ENCODE measurements around the gene HARBI1.
"Not testable (repeated sequence)": the region's sequence is repeated elsewhere in the genome, so short reads cannot be mapped to it uniquely, and the experiment has no call there.

The HARBI1 gene

DNA sequence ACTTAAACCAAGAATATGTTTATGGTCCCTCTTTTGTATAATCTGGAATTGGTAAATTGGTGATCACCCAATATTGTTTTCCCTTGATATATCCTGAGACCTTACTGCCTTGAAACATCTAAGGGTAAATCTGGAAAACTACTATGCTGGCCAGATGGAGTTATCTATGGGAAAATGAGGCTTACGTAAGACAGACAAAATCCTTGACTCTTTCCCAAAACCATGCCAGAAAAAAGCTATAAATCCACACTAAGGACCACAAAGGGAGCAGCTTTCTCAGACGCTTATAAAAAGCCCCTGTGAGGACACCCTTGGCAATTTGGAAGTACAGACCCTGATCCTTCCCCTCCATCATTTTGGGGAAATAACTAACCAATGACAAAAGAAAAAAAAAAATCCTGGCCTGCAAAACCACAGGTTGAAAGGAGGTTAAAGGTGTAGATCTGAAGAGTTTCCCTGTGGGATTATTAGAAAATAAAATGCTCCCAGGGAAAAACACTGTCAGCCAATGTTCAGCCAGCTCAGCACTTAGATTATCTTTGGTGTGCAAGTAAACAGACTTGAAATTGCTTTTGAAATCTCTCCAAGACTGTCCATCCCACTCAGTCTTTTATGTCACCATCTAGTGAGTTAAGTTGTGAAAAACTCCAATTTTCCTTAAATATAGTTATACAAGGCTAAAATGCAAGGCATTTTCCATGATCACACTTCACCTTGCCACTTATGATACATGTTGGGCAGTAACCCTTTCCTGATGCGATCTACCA is 16.6 kb downstream of the HARBI1 start:
- Mint-ChIP-seq H3K9me3 (no peaks in the 10 kb centered on the region), H3K27me3 (no peaks in the 10 kb centered on the region), H3K4me1 (no peaks in the 10 kb centered on the region), H3K27ac (ENCODE audit: low read depth) (no peak overlapping the region), H3K4me3 (no peak overlapping the region), H3K36me3 (ENCODE audit: insufficient read depth) (peaks cover 5% of the 10 kb centered on the region)
- ATAC-seq (replicated peaks; ENCODE audit: extremely low read depth, poor library complexity, severe bottlenecking): no peak
- no peak for DNase-seq (ENCODE audit: low spot score in 2 of 2)

- Mint-ChIP-seq H3K27me3 (no peaks in the 10 kb centered on the region), H3K36me3 (ENCODE audit: insufficient read depth) (peaks cover 5% of the 10 kb centered on the region), H3K27ac (ENCODE audit: low read depth) (no peak overlapping the region), H3K4me1 (no peaks in the 10 kb centered on the region), H3K4me3 (no peak overlapping the region), H3K9me3 (no peaks in the 10 kb centered on the region)
- DNase-seq (ENCODE audit: low spot score in 2 of 2): no peak
- ATAC-seq (replicated peaks; ENCODE audit: extremely low read depth, poor library complexity, severe bottlenecking): no peak
Observed at GRCh38 chr11:46599340-46600193, 17.5 kb downstream of the HARBI1 start.

GRCh38 chr11:46597609-46598219 is 19.3 kb downstream of the HARBI1 start:
- no peak for ATAC-seq (replicated peaks; ENCODE audit: extremely low read depth, poor library complexity, severe bottlenecking)
- Mint-ChIP-seq H3K9me3 (no peaks in the 10 kb centered on the region), H3K4me3 (no peak overlapping the region), H3K27me3 (no peaks in the 10 kb centered on the region), H3K4me1 (peaks cover 16% of the 10 kb centered on the region), H3K27ac (ENCODE audit: low read depth) (no peak overlapping the region), H3K36me3 (ENCODE audit: insufficient read depth) (peaks cover 11% of the 10 kb centered on the region)
- DNase-seq (ENCODE audit: low spot score in 2 of 2): no peak

DNA sequence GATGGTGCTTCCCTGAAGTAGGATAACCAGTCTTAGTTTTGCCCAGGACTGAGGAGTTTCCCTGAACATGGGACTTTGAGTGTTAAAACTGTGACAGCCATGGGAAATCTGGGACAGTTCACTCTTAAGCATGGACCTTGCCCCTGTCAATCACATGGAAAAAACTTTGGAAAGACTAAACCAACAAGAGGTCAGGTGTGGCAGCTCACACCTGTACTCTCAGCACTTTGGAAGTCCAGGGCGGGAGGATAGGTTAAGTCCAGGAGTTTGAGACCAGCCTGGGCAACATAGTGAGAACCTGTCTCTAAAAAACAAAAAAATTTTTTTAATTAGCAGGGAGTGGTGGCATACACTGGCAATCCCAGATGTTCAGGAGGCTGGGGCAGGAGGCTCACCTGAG is 19.9 kb downstream of the HARBI1 start:
- Mint-ChIP-seq H3K4me1 (peaks cover 22% of the 10 kb centered on the region), H3K36me3 (ENCODE audit: insufficient read depth) (peaks cover 9% of the 10 kb centered on the region), H3K9me3 (no peaks in the 10 kb centered on the region), H3K27me3 (no peaks in the 10 kb centered on the region), H3K4me3 (no peak overlapping the region), H3K27ac (ENCODE audit: low read depth) (no peak overlapping the region)
- DNase-seq (ENCODE audit: low spot score in 2 of 2) (no peak), ATAC-seq (replicated peaks; ENCODE audit: extremely low read depth, poor library complexity, severe bottlenecking) (no peak)

DNA sequence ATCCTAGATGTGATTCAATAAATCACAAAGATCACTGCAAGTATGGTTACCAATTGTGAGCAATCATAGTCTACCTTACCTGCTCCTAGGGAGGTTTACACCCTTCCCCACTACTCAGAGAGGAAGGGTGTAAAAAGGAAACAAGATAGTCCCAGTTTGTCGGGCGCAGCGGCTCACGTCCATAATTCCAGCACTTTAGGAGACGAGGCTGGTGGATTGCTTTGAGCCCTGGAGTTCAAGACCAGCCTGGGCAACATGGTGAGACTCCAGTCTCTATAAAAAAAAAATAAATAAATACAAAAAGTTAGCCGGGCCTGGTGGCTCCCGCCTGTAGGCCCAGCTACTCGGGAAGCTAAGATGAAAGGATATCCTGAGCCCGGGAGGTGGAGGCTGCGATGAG is 22.2 kb downstream of the HARBI1 start:
- Mint-ChIP-seq H3K27ac (ENCODE audit: low read depth) (no peak overlapping the region), H3K9me3 (no peaks in the 10 kb centered on the region), H3K4me3 (peak overlapping the region; percentile 90), H3K4me1 (peaks cover 40% of the 10 kb centered on the region), H3K27me3 (no peaks in the 10 kb centered on the region), H3K36me3 (ENCODE audit: insufficient read depth) (peaks cover 9% of the 10 kb centered on the region)
- ATAC-seq (replicated peaks; ENCODE audit: extremely low read depth, poor library complexity, severe bottlenecking): no peak
- no peak for DNase-seq (ENCODE audit: low spot score in 2 of 2)

GRCh38 chr11:46594374-46594700 is 22.7 kb downstream of the HARBI1 start:
- Mint-ChIP-seq H3K4me3 (peak overlapping the region; percentile 90), H3K27me3 (no peaks in the 10 kb centered on the region), H3K36me3 (ENCODE audit: insufficient read depth) (peaks cover 9% of the 10 kb centered on the region)

GRCh38 chr11:46593550-46594373 is 23.3 kb downstream of the HARBI1 start, which contains the start of gene AMBRA1:
Gene AMBRA1 (minus strand): TSS chr11:46594023. CDS start chr11:46548380, 45,643 bp downstream.
- Mint-ChIP-seq H3K27me3 (no peaks in the 10 kb centered on the region), H3K4me3 (peak within 1 kb of the TSS; percentile 90), H3K36me3 (ENCODE audit: insufficient read depth) (peaks cover 9% of the 10 kb centered on the region), H3K4me1 (peaks cover 46% of the 10 kb centered on the region), H3K9me3 (no peaks in the 10 kb centered on the region), H3K27ac (ENCODE audit: low read depth) (peak within 1 kb of the TSS; percentile 86)
- ATAC-seq (replicated peaks; ENCODE audit: extremely low read depth, poor library complexity, severe bottlenecking): peak; percentile 88
- peak; percentile 64 to 77 for DNase-seq (ENCODE audit: low spot score in 2 of 2)

More at GRCh38 chr11:46594374-46594700, 22.7 kb downstream of the HARBI1 start:
- peaks cover 40% of the 10 kb centered on the region for H3K4me1 Mint-ChIP-seq
- DNase-seq (ENCODE audit: low spot score in 2 of 2): no peak
- peak overlapping the region; percentile 86 for H3K27ac Mint-ChIP-seq (ENCODE audit: low read depth)
- ATAC-seq (replicated peaks; ENCODE audit: extremely low read depth, poor library complexity, severe bottlenecking): no peak
- H3K9me3 Mint-ChIP-seq: no peaks in the 10 kb centered on the region

- no peak for DNase-seq (ENCODE audit: low spot score in 2 of 2)
- Mint-ChIP-seq H3K27me3 (no peaks in the 10 kb centered on the region), H3K4me1 (peaks cover 61% of the 10 kb centered on the region), H3K9me3 (no peaks in the 10 kb centered on the region), H3K36me3 (ENCODE audit: insufficient read depth) (peaks cover 12% of the 10 kb centered on the region), H3K27ac (ENCODE audit: low read depth) (peak overlapping the region; percentile 20), H3K4me3 (peak overlapping the region; percentile 36)
- no peak for ATAC-seq (replicated peaks; ENCODE audit: extremely low read depth, poor library complexity, severe bottlenecking)
Observed at GRCh38 chr11:46590740-46591605, 26.1 kb downstream of the HARBI1 start.

DNA sequence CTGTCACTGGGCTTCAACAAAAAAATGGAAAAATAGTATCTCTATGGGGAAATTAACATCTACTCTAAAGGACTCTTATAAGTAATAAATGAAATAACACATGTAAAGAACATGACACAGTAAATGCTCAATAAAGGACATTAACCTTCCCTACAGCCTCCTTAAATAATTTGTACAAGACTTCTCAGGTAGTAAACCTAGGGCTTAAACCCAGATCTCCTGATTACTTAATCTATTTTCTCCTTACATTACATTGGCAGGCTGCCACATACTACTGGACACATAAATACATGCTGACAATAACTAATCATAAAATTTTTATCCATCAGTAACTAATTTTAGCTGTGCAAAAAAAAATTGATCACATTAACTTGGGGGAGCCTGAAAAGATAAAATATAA is 28.1 kb downstream of the HARBI1 start:
- Mint-ChIP-seq H3K4me3 (no peak overlapping the region), H3K27ac (ENCODE audit: low read depth) (no peak overlapping the region), H3K4me1 (peaks cover 55% of the 10 kb centered on the region), H3K27me3 (no peaks in the 10 kb centered on the region), H3K36me3 (ENCODE audit: insufficient read depth) (peaks cover 16% of the 10 kb centered on the region), H3K9me3 (no peaks in the 10 kb centered on the region)
- DNase-seq (ENCODE audit: low spot score in 2 of 2) (no peak), ATAC-seq (replicated peaks; ENCODE audit: extremely low read depth, poor library complexity, severe bottlenecking) (no peak)

- peaks cover 49% of the 10 kb centered on the region for H3K4me1 Mint-ChIP-seq
- peaks cover 10% of the 10 kb centered on the region for H3K36me3 Mint-ChIP-seq (ENCODE audit: insufficient read depth)
- H3K27me3 Mint-ChIP-seq: no peaks in the 10 kb centered on the region
- H3K9me3 Mint-ChIP-seq: no peaks in the 10 kb centered on the region
- H3K4me3 Mint-ChIP-seq: no peak overlapping the region
- no peak for DNase-seq (ENCODE audit: low spot score in 2 of 2)
- peak overlapping the region; percentile 37 for H3K27ac Mint-ChIP-seq (ENCODE audit: low read depth)
- no peak for ATAC-seq (replicated peaks; ENCODE audit: extremely low read depth, poor library complexity, severe bottlenecking)
Observed at GRCh38 chr11:46588131-46588530, 28.9 kb downstream of the HARBI1 start.

DNA sequence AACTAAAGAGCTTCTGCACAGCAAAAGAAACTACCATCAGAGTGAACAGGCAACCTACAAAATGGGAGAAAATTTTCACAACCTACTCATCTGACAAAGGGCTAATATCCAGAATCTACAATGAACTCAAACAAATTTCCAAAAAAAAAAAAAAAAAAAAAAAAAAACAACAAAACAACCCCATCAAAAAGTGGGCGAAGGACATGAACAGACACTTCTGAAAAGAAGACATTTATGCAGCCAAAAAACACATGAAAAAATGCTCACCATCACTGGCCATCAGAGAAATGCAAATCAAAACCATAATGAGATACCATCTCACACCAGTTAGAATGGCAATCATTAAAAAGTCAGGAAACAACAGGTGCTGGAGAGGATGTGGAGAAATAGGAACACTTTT is 33.5 kb downstream of the HARBI1 start:
- not testable (repeated sequence) for H3K27me3 Mint-ChIP-seq

More for the DNA sequence above, 33.5 kb downstream of the HARBI1 start:
- not testable (repeated sequence) for DNase-seq (ENCODE audit: low spot score in 2 of 2); H3K4me3 Mint-ChIP-seq; ATAC-seq (replicated peaks; ENCODE audit: extremely low read depth, poor library complexity, severe bottlenecking); H3K27ac Mint-ChIP-seq (ENCODE audit: low read depth); H3K9me3 Mint-ChIP-seq; H3K36me3 Mint-ChIP-seq (ENCODE audit: insufficient read depth)
- peaks cover 40% of the 10 kb centered on the region for H3K4me1 Mint-ChIP-seq

All from central memory CD8-positive, alpha-beta T cell (primary cell).